ENCODE results near the gene NLRP6.

DNA sequence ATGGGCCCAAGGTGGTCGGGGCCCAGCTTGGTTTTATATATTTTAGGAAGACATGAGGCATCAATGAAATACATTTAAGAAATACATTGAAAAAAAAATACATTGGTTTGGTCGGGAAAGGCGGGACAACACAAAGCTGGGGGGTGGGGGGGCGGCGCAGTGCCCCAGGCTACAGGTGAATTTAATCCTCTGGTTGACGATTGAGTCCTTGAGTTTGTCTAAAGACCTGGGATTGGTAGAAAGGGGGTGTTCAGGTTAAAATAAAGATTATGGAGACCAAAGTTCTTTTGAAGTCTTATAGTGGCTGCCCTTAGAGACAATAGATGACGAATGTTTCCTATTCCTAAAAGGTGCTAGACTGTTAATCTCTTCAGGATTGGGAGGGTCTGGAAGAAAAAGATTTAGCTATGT, 38.7 kb downstream of the NLRP6 start:
- TF ChIP-seq POLR2A (IDR thresholded peaks at IDR 0.05), result no peak
- no peak for TF ChIP-seq POLR2AphosphoS5 (IDR thresholded peaks at IDR 0.05)
